HG03520 (cell line): ENCODE measurements around the gene SNUPN.

ENCODE experiments used
- ATAC-seq: cut with Tn5 transposase; IDR thresholded peaks from one replicate; pipeline ENCODE4 v1.9.1; 2021; ENCODE audit warnings: mild to moderate bottlenecking, moderate library complexity; ENCODE audit not compliant: unreplicated experiment

Gene SNUPN

GRCh38 chr15:75625542-75626347 is at the start of gene SNUPN:
Gene SNUPN, minus strand, starts transcription at chr15:75625725. Its CDS starts 4,674 bp downstream, at chr15:75621051.
- ATAC-seq = peak; percentile 69

- no peak for ATAC-seq
These were observed 48.8 kb upstream of the SNUPN start for GRCh38 chr15:75674366-75674765.

GRCh38 chr15:75673426-75674235 is 48.1 kb upstream of the SNUPN start:
- no peak for ATAC-seq

GRCh38 chr15:75672646-75673425 is 47.3 kb upstream of the SNUPN start:
- no peak for ATAC-seq

GRCh38 chr15:75671730-75672602 is 46.4 kb upstream of the SNUPN start:
- ATAC-seq = no peak

- ATAC-seq = no peak
These were observed 44.3 kb upstream of the SNUPN start for GRCh38 chr15:75669879-75670212.

GRCh38 chr15:75669191-75669878 is 43.8 kb upstream of the SNUPN start:
- no peak for ATAC-seq

- no peak for ATAC-seq
These were observed 41.4 kb upstream of the SNUPN start for GRCh38 chr15:75666823-75667501.

- no peak for ATAC-seq
These were observed 38.5 kb upstream of the SNUPN start for GRCh38 chr15:75663931-75664421.

- no peak for ATAC-seq
These were observed 37.4 kb upstream of the SNUPN start for GRCh38 chr15:75662823-75663519.

GRCh38 chr15:75661756-75662140 is 36.2 kb upstream of the SNUPN start:
- ATAC-seq = no peak

- ATAC-seq = no peak
These were observed 35.7 kb upstream of the SNUPN start for GRCh38 chr15:75661100-75661755.

- no peak for ATAC-seq
These were observed 34.6 kb upstream of the SNUPN start for GRCh38 chr15:75659928-75660645.

GRCh38 chr15:75659141-75659771 is 33.7 kb upstream of the SNUPN start:
- ATAC-seq = no peak

GRCh38 chr15:75656813-75657212 is 31.3 kb upstream of the SNUPN start:
- ATAC-seq = no peak

GRCh38 chr15:75656331-75656730 is 30.8 kb upstream of the SNUPN start:
- ATAC-seq = no peak

- no peak for ATAC-seq
These were observed 30.4 kb upstream of the SNUPN start for GRCh38 chr15:75655931-75656330.
